Fibroblast of lung (primary cell): ENCODE measurements around the gene SERPINB5. TPM values are rescaled to one million over a fixed set of nuclear protein-coding genes. Genes with fewer than 3 reads are reported as not detected.

ENCODE experiments used
- DNase-seq, 2 donors: peaks; one replicate each; pipeline versions ENCODE4 v3.0.0 to v3.0.0-alpha.2; 2010; ENCODE audit warnings: low read depth in 2 of 2
- H2AFZ ChIP-seq: 2 replicates; pipeline ENCODE4 v1.5.1; 2012; ENCODE audit warnings: low read length, control low read depth, inconsistent platforms
- H3K27ac ChIP-seq: 2 replicates; pipeline ENCODE4 v1.5.1; 2011; ENCODE audit warnings: low read length, control low read depth; ENCODE audit not compliant: insufficient read depth
- H3K27me3 ChIP-seq: 2 replicates; pipeline ENCODE4 v1.5.1; 2011; ENCODE audit warnings: mild to moderate bottlenecking, low read length; ENCODE audit not compliant: control insufficient read depth, insufficient read depth
- H3K36me3 ChIP-seq: 2 replicates; pipeline ENCODE4 v1.5.1; 2011; ENCODE audit warnings: low read length; ENCODE audit not compliant: control insufficient read depth, insufficient read depth
- H3K4me1 ChIP-seq: 2 replicates; pipeline ENCODE4 v1.5.1; 2011; ENCODE audit warnings: low read length; ENCODE audit not compliant: control insufficient read depth, insufficient read depth; ENCODE audit errors: extremely low read depth
- H3K4me2 ChIP-seq: 2 replicates; pipeline ENCODE4 v1.5.1; 2011; ENCODE audit warnings: low read length, control low read depth; ENCODE audit not compliant: insufficient read depth; ENCODE audit errors: extremely low read depth
- H3K4me3 ChIP-seq, 4 experiments: fragments of 200-600 bp in 1 of 4; sonication (generic) in 1 of 4; replicated peaks in 1 of 4; 2 replicates each; pipeline ENCODE4 v1.5.1; 2011 to 2016; ENCODE audit warnings: low read length in 4 of 4, low read depth in 3 of 4, mild to moderate bottlenecking in 3 of 4, control low read depth in 2 of 4, inconsistent platforms in 1 of 4, mixed read lengths in 1 of 4; ENCODE audit not compliant: insufficient read depth in 1 of 4; ENCODE audit errors: control extremely low read depth in 1 of 4
- H3K79me2 ChIP-seq: 2 replicates; pipeline ENCODE4 v1.5.1; 2012; ENCODE audit warnings: mild to moderate bottlenecking, low read length, inconsistent platforms; ENCODE audit not compliant: control insufficient read depth, insufficient read depth
- H3K9ac ChIP-seq: 2 replicates; pipeline ENCODE4 v1.5.1; 2011; ENCODE audit warnings: mild to moderate bottlenecking, low read length, control low read depth; ENCODE audit not compliant: insufficient read depth
- H3K9me3 ChIP-seq: 2 replicates; pipeline ENCODE4 v1.5.1; 2012; ENCODE audit warnings: low read depth, low read length; ENCODE audit not compliant: control insufficient read depth, insufficient read depth
- H4K20me1 ChIP-seq: 2 replicates; pipeline ENCODE4 v1.5.1; 2011; ENCODE audit warnings: low read length; ENCODE audit not compliant: control insufficient read depth, insufficient read depth; ENCODE audit errors: extremely low read depth
- EZH2 ChIP-seq: IDR thresholded peaks from 2 replicates; pipeline ENCODE4 v1.5.1; 2012; ENCODE audit warnings: low read length, control low read depth, mild to moderate bottlenecking; ENCODE audit errors: missing control alignments
- polyA plus RNA-seq, 2 donors: library from polyadenylated mRNA; depleted of rRNA in 1 of 2; stranded (reverse) in 1 of 2; unstranded in 1 of 2; fragments of >200 nt; gene quantifications; 2 replicates each; pipeline ENCODE4 v1.2.1, GENCODE V29; 2011 to 2012; ENCODE audit warnings: missing spikeins in 1 of 2
- total RNA-seq: library from RNA; depleted of rRNA; stranded (reverse); fragments of >200 nt; gene quantifications from 2 replicates; pipeline ENCODE4 v1.2.1, GENCODE V29; 2014
- TF ChIP-seq, protein P1 (sequence below), 2 donors: IDR thresholded peaks in 1 of 2; conservative IDR thresholded peaks in 1 of 2; 1 replicate in 1 of 2; 2 replicates in 1 of 2; pipeline ENCODE4 v1.5.1; 2011 to 2012; ENCODE audit warnings: low read length in 2 of 2, control low read depth in 1 of 2, inconsistent platforms in 1 of 2, low read depth in 1 of 2, mild to moderate bottlenecking in 1 of 2

The SERPINB5 gene
- total and polyA plus RNA-seq, 2 donors (not counting 1 experiment from before 2014, with no cell fraction given), result 0.05 TPM; not detected in 1

DNA sequence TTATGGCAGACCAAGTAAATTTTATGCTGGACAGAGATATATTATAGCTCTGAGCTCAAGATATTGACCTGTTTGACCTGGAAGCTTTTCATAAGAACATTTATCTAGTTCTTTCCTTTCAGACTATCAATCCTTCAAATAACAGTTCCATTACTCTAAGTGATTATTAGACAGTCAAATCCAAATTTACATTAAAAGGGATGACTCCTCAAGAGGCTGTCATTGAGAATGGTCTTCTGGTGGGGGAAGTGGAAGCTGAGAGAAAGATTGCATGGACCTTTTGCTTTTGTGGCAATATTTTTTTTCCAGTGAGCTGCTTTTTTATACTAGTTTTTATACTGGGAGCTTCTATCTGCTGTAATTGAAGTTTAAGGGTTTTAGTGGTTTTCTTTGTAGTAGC lies 50.5 kb downstream of the SERPINB5 start:
- no peak overlapping the region for H3K4me2 ChIP-seq
- TF ChIP-seq, protein P1, sequence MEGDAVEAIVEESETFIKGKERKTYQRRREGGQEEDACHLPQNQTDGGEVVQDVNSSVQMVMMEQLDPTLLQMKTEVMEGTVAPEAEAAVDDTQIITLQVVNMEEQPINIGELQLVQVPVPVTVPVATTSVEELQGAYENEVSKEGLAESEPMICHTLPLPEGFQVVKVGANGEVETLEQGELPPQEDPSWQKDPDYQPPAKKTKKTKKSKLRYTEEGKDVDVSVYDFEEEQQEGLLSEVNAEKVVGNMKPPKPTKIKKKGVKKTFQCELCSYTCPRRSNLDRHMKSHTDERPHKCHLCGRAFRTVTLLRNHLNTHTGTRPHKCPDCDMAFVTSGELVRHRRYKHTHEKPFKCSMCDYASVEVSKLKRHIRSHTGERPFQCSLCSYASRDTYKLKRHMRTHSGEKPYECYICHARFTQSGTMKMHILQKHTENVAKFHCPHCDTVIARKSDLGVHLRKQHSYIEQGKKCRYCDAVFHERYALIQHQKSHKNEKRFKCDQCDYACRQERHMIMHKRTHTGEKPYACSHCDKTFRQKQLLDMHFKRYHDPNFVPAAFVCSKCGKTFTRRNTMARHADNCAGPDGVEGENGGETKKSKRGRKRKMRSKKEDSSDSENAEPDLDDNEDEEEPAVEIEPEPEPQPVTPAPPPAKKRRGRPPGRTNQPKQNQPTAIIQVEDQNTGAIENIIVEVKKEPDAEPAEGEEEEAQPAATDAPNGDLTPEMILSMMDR (conservative IDR thresholded peaks at IDR 0.05 in 1 of 2, IDR thresholded peaks at IDR 0.05 in 1 of 2; ENCODE audit: low read depth in 1 of 2, low read length in 2 of 2), result no peak
- no peak for TF ChIP-seq EZH2
- no peak overlapping the region for H3K9ac ChIP-seq

DNA sequence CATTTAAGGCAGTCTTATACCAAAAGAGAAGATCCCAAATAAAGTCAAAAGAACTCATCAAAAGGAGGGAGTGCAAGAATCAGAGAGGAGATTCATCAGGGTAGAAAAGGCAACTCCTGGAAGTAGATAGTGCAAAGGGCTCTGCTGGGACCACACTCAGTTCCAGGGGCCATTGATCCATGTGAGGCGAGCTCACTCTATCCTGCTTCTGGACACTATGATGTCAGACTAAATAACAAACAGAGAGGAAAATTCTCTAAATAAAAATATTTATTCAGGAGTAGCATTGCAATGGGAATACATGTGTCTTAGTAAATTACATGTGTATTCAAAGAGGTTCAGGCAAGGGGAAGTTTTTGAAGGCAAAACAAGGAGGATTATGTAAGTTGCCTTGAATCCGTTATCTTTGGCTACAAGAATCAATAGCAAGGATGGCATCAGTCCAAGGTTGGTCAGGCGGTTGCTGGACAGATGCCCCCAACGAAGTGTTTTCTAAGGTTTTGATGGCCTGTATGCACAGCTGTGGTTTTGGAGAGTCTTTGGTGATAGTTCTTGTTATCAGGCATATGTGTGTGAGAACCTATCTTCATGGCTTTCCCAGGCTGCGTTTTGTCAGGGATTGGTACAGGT lies 52.2 kb downstream of the SERPINB5 start:
- no peak overlapping the region for H3K4me3 ChIP-seq
- H3K4me2 ChIP-seq, result no peak overlapping the region
- DNase-seq, result no peak
- no peaks in the 10 kb centered on the region for H3K79me2 ChIP-seq
- no peak overlapping the region for H2AFZ ChIP-seq
- H3K27me3 ChIP-seq, result no peaks in the 10 kb centered on the region
- no peaks in the 10 kb centered on the region for H3K4me1 ChIP-seq
- no peak overlapping the region for H3K27ac ChIP-seq
- H4K20me1 ChIP-seq, result no peaks in the 10 kb centered on the region
- no peak for TF ChIP-seq EZH2
- TF ChIP-seq, protein P1 (conservative IDR thresholded peaks at IDR 0.05 in 1 of 2, IDR thresholded peaks at IDR 0.05 in 1 of 2; ENCODE audit: low read depth in 1 of 2, low read length in 2 of 2), result no peak
- no peak overlapping the region for H3K9ac ChIP-seq
- no peaks in the 10 kb centered on the region for H3K9me3 ChIP-seq
- H3K36me3 ChIP-seq, result no peaks in the 10 kb centered on the region

More for the DNA sequence above, 50.5 kb downstream of the SERPINB5 start:
- Histone ChIP-seq H3K36me3 (no peaks in the 10 kb centered on the region), H3K4me3 (no peak overlapping the region), H3K4me1 (no peaks in the 10 kb centered on the region), H3K27ac (no peak overlapping the region), H3K79me2 (no peaks in the 10 kb centered on the region), H3K9me3 (no peaks in the 10 kb centered on the region), H4K20me1 (no peaks in the 10 kb centered on the region), H3K27me3 (no peaks in the 10 kb centered on the region), H2AFZ (no peak overlapping the region)
- no peak for DNase-seq

DNA sequence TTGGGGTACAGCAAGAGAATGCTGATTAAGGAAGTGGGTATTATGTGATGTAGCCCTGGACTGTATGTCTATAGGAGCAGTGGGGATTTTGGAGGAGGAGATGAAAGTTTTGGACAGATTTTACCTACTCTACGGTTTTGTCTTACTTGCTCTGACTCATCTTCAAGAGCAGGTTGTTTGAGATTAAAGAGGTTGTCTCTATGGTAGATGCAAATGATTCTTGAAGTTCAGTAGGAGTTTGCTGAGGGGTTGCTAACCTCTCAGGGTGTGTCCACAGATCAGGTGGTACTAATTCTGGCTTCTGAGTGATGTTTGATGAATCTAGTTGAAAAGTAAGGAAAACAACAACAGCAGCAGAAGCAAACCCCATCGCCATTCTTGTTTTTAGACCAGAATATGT lies 55.7 kb downstream of the SERPINB5 start:
- Histone ChIP-seq H3K9ac (no peak overlapping the region), H4K20me1 (no peaks in the 10 kb centered on the region), H3K4me3 (no peak overlapping the region), H2AFZ (no peak overlapping the region), H3K4me1 (no peaks in the 10 kb centered on the region), H3K9me3 (no peaks in the 10 kb centered on the region), H3K79me2 (no peaks in the 10 kb centered on the region), H3K36me3 (no peaks in the 10 kb centered on the region), H3K4me2 (no peak overlapping the region), H3K27ac (no peak overlapping the region), H3K27me3 (no peaks in the 10 kb centered on the region)
- no peak for DNase-seq
- TF ChIP-seq EZH2, result no peak
- TF ChIP-seq, protein P1 (conservative IDR thresholded peaks at IDR 0.05 in 1 of 2, IDR thresholded peaks at IDR 0.05 in 1 of 2; ENCODE audit: low read depth in 1 of 2, low read length in 2 of 2), result no peak
